ENCODE results near the gene TEKT2. TPM values are rescaled to one million over a fixed set of nuclear protein-coding genes. Genes with fewer than 3 reads are reported as not detected.
A peak's percentile ranks its signal among the peaks of the same experiment; 100 is the strongest.

Gene TEKT2
- total and polyA plus RNA-seq, 2 of the 8 experiments (the other 6 are each of a cell fraction or from before 2014, with no cell fraction given): 1.6 to 1.7 TPM

- H3K4me1 ChIP-seq (replicated peaks in 1 of 4; ENCODE audit: control insufficient read depth in 3 of 4, insufficient read depth in 4 of 4, low read length in 3 of 4): peaks cover 0 to 11% (median 5%) of the 10 kb centered on the region in 4 experiments; a peak in 5 of 7 replicates
- H3K4me3 ChIP-seq (ENCODE audit: extremely low read depth in 1 of 4, insufficient read depth in 2 of 4, low read depth in 3 of 4, low read length in 4 of 4): peak overlapping the region; percentile 27 to 61 (median 29)
- no peak for FAIRE-seq
- H4K8ac ChIP-seq (ENCODE audit: extremely low read depth, insufficient read depth, low read length): no peak overlapping the region
- H2AK5ac ChIP-seq (ENCODE audit: low read depth, low read length): no peak overlapping the region
- 14% methylated on average over 27 of the region's 42 CpGs; no CpG with 5 or more reads in 1 of the 2 experiments for WGBS, 2 experiments (ENCODE audit: extremely low coverage in 1 of 2, insufficient coverage in 1 of 2, insufficient read length in 1 of 2, insufficient replicate concordance in 2 of 2, low coverage in 1 of 2, low lambda C conversion rate in 2 of 2, missing lambda C conversion rate in 1 of 2)
- H3K14ac ChIP-seq (ENCODE audit: insufficient read length): no peak overlapping the region
- H3K4me2 ChIP-seq (ENCODE audit: insufficient read depth in 1 of 2, low read depth in 2 of 2, low read length in 2 of 2): peak overlapping the region; percentile 40 to 67
- TF ChIP-seq KDM5A (IDR thresholded peaks at IDR 0.05; ENCODE audit: low read length) (no peak), PHF8 (conservative IDR thresholded peaks at IDR 0.05; ENCODE audit: low read depth, low read length) (0 out of 2 replicates have a peak, but pooled peaks have one; percentile 14), SUZ12 (IDR thresholded peaks at IDR 0.05; ENCODE audit: low read length) (0 out of 2 replicates have a peak, but pooled peaks have one; percentile 22)
- H2BK120ac ChIP-seq (replicated peaks; ENCODE audit: low read depth, low read length): no peak overlapping the region
- H3K56ac ChIP-seq (replicated peaks; ENCODE audit: insufficient read length, low read depth, low read length): no peak overlapping the region
- H3K79me2 ChIP-seq (ENCODE audit: control insufficient read depth in 1 of 2, insufficient read depth in 2 of 2, low read length in 2 of 2): no peaks in the 10 kb centered on the region
- CTCF ChIA-PET (ENCODE audit: partially characterized antibody): interaction anchor here (0.8 to 3.2 kb wide), 5 partner anchors 10 to 25 kb away, joined by 3 to 15 read pairs (median 3); no protein-coding TSS in a partner anchor
- H2BK15ac ChIP-seq (ENCODE audit: low read length): no peak overlapping the region
- no peak overlapping the region for H3K4ac ChIP-seq (replicated peaks; ENCODE audit: insufficient read length, low read depth, low read length)
- H2BK20ac ChIP-seq (ENCODE audit: low read length): no peak overlapping the region
- no peak overlapping the region for H3K27ac ChIP-seq (ENCODE audit: low read depth, low read length)
- H2BK12ac ChIP-seq (ENCODE audit: low read depth, low read length): no peak overlapping the region
- POLR2A ChIA-PET (ENCODE audit: partially characterized antibody): no interaction called here
- H3K18ac ChIP-seq (ENCODE audit: extremely low read depth, low read length): no peak overlapping the region; the same call in 1 of the 2 replicates
- H3K9ac ChIP-seq (replicated peaks in 1 of 4; ENCODE audit: extremely low read depth in 1 of 4, low read depth in 3 of 4, low read length in 3 of 4): no peak overlapping the region
- no peak overlapping the region for H4K5ac ChIP-seq (ENCODE audit: insufficient read length, low read depth, low read length)
- H3K79me1 ChIP-seq (ENCODE audit: low read depth, low read length): no peaks in the 10 kb centered on the region
- DNase-seq (ENCODE audit: low read depth in 1 of 2, low spot score in 2 of 2): peak in 1 of 2 experiments; percentile 63
- H3K9me3 ChIP-seq (ENCODE audit: insufficient read depth in 2 of 2, low read depth in 1 of 2, low read length in 1 of 2): no peaks in the 10 kb centered on the region
- H3K36me3 ChIP-seq (ENCODE audit: control insufficient read depth in 2 of 4, insufficient read depth in 4 of 4, low read length in 3 of 4): no peaks in the 10 kb centered on the region
- H4K91ac ChIP-seq (replicated peaks; ENCODE audit: insufficient read length, low read length): no peak overlapping the region
- H2AFZ ChIP-seq (ENCODE audit: low read length): no peak overlapping the region
- peaks cover 16 to 38% (median 30%) of the 10 kb centered on the region in 4 experiments for H3K27me3 ChIP-seq (replicated peaks in 1 of 4; ENCODE audit: control insufficient read depth in 3 of 4, extremely low read depth in 1 of 4, insufficient read depth in 3 of 4, low read length in 3 of 4)
- no peak overlapping the region for H3K23ac ChIP-seq (ENCODE audit: insufficient read length)
- H3K23me2 ChIP-seq (ENCODE audit: low read depth, low read length): peaks cover 16% of the 10 kb centered on the region; the same call in 1 of the 2 replicates
- peaks cover 0 to 5% of the 10 kb centered on the region in 2 experiments for H4K20me1 ChIP-seq (replicated peaks in 1 of 2; ENCODE audit: control insufficient read depth in 1 of 2, insufficient read depth in 2 of 2, low read length in 2 of 2)
- H2BK5ac ChIP-seq (ENCODE audit: low read depth, low read length): no peak overlapping the region
Measured at GRCh38 chr1:36124404-36125128, 40.7 kb downstream of the TEKT2 start.
